NCI-H2196 treated with DMSO at 0.1 percent for 48 hours (cell line): ENCODE data around the gene KIAA1217.
"Not testable (repeated sequence)": the region's sequence is repeated elsewhere in the genome, so short reads cannot be mapped to it uniquely, and the experiment has no call there.

Experiments
- DNase-seq: peaks from one replicate; lab custom pipeline; 2025; ENCODE audit not compliant: unreplicated experiment; lab: John Stamatoyannopoulos, UW

The KIAA1217 gene

GRCh38 chr10:24459836-24460235, 250.9 kb downstream of the KIAA1217 start:
- no peak for DNase-seq

DNA sequence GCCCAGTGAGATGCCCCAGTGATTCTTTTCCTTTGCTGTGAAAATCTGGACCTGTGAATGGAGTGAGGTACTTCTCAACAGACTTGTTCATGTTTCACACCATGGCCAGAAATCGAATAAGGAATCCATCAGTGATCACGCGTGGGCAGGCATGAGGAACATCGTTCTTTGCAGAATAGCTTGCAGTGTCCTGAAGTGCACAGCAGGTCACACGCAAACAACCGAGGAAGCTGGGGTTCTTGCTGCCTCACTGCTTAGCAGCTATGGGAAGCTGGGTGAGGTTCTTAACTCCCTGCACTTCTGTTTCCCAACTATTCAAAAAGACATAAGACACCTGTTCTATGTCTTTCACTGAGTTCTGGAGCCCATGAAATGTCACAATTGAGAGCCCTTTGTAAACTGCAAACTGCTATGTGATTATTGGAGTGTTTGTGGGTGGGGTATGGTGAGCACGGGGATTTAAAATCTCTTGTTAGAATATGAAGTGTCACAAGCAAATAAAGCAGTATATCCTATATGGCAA, 253.4 kb downstream of the KIAA1217 start:
- DNase-seq = no peak

DNA sequence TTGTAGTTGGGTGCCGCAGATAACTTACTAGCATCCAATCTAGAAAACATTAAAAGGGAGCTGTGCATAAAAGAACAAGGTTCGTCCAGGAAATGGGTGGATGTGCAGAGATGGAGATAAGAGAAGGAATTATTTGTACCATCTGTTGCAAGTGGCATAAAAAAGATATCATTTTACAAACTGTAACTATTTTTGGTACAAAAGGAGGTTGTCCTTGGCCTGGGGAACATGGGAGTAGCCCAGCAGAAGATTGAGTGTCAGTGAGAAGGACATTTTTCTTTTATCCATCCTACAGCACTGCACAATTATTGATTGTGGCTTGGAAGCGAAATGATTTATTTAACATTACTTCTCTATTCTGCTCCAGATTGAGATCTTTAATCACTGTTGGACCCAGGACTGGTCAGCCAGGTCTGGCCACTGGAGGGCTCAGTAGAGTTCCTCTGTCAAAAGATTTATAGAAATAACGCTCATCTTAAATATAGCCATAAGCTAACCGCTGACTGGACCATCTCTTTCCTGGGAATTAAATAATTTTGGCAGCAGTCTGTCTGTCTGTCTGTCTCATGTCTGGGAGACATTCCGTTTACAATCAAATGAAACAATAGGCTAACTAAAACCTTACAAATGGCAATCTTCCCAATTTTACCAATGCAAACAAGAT, 254.1 kb downstream of the KIAA1217 start:
- no peak for DNase-seq

DNA sequence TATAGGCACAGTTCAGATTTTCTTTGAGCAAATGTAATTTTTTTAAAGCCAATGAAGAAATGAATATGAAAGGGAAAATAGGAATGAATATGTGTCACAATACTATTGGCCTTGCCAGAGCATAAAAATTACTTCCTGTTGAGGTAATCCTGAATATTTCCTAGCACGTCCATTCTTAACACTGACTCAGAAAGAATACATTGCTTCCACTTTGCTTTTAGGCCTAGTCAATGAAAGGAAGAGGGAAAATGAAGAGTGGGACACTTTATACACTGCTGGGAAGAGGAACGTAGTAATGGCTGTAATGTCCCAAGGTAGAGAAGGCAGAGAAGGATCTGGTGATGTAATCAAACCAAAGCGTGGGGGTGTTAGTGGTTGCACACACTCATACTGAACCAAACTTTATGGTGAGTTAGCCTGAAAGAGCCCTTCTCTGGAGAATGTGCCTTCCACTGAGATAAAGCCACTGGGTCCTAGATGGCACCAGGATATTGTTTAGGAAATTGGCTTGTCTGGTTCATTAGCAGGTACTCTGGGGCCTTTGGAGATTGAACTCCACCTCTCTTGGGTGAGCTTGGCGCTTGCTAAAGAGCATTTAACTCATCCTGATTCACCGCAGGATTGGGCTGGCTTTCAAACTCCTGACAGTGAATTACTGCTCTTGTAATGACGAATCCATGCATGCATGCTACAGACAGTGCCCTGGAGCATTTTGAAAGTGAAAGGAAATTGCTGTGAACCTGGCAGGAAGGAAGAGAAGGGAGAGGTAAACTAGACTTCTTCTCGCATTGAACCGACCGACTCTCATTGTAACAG, 254.9 kb downstream of the KIAA1217 start:
- no peak for DNase-seq

- no peak for DNase-seq
These were observed 256.4 kb downstream of the KIAA1217 start for GRCh38 chr10:24465124-24465874.

DNA sequence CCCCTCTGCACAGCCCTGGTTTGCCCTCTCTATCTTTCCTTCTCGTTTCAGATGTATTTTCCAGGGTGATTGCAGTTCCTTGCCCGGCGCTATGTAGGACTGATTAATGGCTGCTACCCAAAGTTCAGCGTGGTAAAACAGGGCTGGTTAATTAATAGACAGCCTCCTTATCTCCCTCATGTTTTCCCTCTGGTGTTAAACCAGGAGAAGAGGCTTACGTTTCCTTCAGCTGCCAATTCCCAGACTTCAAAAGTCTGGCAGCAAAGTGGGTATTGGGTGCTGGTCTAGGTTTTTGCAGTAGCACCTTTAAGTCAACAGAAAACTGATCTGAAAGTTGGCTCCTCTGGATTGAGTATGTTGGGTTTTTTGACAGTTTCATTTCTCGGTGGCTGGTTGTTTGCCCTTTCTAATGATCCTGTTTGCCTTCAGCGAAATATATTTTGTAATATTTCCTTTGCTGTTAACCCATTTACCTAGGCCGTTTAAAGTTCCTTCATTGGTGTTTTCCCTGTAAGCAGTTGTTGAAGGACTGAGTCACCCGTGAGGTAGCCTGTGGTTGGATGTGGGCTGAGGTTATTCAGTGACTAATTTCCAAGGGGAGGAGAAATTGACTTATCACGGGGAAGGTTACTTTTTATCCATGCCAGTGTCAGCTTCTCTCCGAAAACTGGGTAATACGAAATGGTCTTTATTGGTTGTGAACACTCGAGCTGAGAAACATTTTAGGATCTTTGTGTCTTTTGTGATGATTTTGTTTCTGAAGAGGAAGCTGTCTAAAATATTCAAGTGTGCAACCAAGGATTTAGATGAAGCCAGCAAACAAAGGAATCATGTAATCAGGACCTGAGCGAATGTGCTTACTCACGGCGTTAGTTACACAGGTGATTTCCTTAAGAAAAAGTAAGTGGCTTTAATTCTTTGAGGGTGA, 257.2 kb downstream of the KIAA1217 start:
- no peak for DNase-seq

DNA sequence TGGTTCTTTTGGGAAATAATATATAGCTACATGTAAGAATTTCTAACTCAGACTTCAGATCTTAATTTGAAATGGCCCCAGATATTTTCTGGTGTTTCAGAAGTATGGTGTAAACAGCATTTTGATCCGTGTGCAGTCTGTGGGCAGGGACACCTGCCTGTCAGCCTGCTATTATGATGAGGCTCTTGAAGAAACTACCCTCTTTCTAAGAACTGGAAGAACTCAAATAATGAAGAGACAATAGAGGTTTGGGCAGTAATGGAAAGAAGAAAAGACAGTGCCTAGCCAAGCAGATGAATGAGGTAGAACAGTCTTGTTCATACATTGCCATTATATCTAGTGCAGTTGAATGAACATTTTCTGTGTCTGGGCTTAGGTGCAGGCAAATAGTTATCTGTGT, 258.2 kb downstream of the KIAA1217 start:
- no peak for DNase-seq

GRCh38 chr10:24467605-24468004, 258.7 kb downstream of the KIAA1217 start:
- no peak for DNase-seq

DNA sequence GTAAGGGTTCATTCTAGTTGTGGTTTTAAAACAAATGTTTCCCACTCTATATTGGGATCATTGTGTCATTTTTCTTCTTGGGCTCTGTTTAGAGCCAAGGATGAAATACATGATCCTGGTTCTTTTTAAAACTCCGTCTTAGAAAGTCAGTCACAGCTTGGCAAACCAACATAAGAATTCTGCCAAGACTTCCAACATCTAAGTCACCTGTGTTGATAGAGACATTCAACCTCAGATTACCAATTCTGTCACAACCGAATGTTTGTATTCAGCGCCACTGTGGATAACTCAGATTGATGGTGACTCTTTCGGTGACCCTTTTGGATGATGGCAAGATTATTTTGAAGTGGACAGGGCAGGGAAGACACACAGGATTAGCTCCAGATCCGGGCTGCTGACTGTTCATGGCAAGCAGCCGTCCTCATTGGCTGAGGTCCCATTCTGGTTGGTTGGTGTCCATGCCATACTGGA, 259.4 kb downstream of the KIAA1217 start:
- DNase-seq = no peak

- DNase-seq = no peak
These were observed 261.1 kb downstream of the KIAA1217 start for GRCh38 chr10:24469993-24470392.

DNA sequence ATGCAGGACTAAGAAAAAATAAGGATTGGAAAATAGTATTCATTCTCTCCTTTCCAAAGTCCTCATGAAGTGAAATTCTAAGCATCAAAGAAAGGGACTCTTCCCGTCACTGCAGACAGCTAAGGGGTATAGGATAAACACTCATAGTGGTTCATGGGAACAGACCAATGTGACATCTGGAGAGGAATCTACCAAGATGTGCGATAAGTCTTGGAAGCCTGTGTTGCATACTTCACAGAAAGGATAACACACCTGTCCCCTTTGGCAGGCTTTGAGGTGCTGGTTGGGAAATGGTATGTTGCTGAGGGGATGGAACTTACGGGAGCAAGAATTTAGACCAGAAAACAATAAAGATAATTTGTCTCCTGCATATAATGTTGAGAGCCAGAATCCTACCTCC, 266.7 kb downstream of the KIAA1217 start:
- no peak for DNase-seq

GRCh38 chr10:24476913-24477701, 268.2 kb downstream of the KIAA1217 start:
- no peak for DNase-seq

DNA sequence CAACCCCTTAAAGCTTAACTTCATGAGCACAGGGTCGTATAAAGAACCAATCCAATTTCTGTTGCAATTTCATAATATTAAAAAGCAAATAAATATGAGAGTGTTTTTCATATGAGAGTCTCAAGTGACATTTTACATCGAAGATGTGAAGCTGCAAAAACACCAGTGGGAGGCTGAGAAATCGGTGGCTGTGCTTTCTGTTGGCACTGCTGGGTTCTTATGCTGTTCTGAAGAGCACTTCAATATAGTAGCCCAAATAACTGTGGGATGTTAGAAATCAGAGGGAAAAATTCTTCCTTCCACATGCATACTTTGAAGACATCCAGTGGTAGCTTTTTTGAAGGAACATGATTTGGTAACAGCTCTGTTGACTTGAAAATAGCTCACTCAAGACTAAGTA, 269.0 kb downstream of the KIAA1217 start:
- DNase-seq = no peak

DNA sequence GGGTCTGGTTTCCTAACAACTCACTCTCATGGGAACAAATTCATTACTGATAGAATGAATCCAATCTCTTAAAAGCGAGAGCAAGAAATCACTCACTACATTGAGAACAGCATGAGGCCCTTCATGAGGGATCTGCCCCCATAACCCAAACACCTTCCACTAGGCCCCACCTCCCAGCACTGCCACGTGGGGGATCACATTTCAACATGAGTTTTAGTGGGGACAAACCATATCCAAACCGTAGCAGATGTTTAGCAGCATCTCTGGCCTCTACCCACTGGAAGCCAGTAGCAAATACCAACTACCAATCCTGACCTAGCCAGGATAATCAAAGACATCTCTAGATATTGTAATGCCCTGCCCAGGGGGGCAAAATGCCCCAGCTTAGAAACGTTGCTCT, 270.9 kb downstream of the KIAA1217 start:
- no peak for DNase-seq

DNA sequence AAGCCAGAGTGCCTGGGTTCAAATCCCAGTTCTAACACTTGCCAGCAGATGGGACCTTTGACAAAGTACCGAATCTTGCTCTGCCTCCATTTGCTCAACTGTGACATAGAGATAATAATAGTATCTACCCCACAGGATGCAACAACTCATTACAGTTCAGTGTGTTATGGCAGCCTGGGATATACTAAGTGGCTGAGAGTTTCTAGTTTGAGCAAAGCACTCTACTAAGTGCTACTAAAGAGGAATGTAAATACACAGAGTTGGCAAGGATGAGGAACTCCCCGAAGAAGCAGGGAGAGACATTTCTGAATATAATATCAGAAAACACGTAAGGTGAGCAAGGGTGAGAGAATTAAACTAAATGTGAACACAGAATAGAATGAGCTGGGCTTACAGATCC, 271.5 kb downstream of the KIAA1217 start:
- DNase-seq = no peak

DNA sequence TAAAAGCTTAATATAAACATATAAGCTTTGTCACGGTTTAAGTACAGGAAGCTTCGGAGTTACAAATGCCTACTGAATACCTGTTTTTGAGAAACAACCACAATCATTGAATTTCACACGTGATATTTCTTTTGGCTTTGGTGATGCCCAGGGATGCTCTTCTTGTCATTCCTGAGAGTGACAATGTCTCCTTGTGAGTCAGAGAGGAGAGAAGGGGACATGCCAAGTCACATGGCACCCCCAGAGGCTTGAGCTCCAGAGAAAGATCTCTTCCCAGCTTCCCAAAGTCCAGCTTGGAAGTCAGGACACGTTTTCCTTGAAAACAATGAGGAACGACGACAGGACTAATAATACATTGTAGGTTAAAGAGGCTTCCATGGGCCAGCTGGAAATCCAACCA, 272.3 kb downstream of the KIAA1217 start:
- DNase-seq = no peak

- not testable (repeated sequence) for DNase-seq
These were observed 273.8 kb downstream of the KIAA1217 start for GRCh38 chr10:24482713-24483112.

GRCh38 chr10:24483701-24484100, 274.8 kb downstream of the KIAA1217 start:
- no peak for DNase-seq

DNA sequence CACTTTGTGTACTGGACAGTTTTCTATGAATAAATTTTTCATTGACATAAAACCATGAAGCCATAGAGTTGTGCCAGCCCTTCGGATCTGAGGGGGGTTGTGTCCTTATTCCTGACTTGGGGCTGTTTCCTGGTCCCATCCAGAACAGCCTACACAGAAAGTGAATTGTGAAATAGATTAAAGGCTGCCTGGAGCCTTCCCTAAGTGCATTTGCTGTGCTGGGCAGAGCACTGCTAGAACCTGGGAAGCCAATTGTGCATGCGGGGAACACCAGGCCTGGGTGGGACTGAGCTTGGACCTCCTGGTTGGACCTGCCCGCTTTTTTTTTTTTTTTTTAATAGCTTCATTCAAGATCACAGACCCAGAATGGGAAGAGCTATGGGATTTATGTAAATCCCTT, 275.8 kb downstream of the KIAA1217 start:
- DNase-seq = no peak

GRCh38 chr10:24485304-24485703, 276.4 kb downstream of the KIAA1217 start:
- DNase-seq = no peak
